Stimulated activated CD4-positive, alpha-beta T cell treated with anti-CD3 and anti-CD28 coated beads, Interleukin-12 subunit alpha, Interleukin-12 subunit beta, amount 100 ng/mL, for 24 hours (primary cell): ENCODE measurements around the gene VAMP2.

Experiments
- DNase-seq, 2 experiments: peaks; one replicate each; pipeline ENCODE4 v3.0.0-alpha.2; 2020; ENCODE audit warnings: low read depth in 2 of 2

The VAMP2 gene

GRCh38 chr17:8162233-8162996 lies at the start of gene VAMP2:
VAMP2 (minus strand) TSS chr17:8162948; CDS start chr17:8162879, 69 bp downstream.
- DNase-seq = peak; percentile 65 to 71

- no peak for DNase-seq
These were observed 48.2 kb upstream of the VAMP2 start for GRCh38 chr17:8210761-8211458.

- peak; percentile 79 to 93 for DNase-seq
These were observed 47.4 kb upstream of the VAMP2 start, which contains the start of gene AURKB for GRCh38 chr17:8209907-8210760. AURKB (minus strand) TSS chr17:8210575; CDS start chr17:8210224, 351 bp downstream.

- DNase-seq = no peak
These were observed 43.8 kb upstream of the VAMP2 start for GRCh38 chr17:8206536-8206935.

GRCh38 chr17:8204761-8205555 lies 42.2 kb upstream of the VAMP2 start:
- no peak for DNase-seq

GRCh38 chr17:8192070-8192815 lies 29.5 kb upstream of the VAMP2 start:
- DNase-seq = no peak

GRCh38 chr17:8190506-8190905 lies 27.8 kb upstream of the VAMP2 start:
- no peak for DNase-seq

- DNase-seq = peak; percentile 87 to 93
These were observed 27.1 kb upstream of the VAMP2 start, which contains the start of gene BORCS6 for GRCh38 chr17:8189711-8190477. BORCS6 (minus strand) TSS chr17:8190180; CDS start chr17:8190140, 40 bp downstream.

- DNase-seq = no peak
These were observed 26.4 kb upstream of the VAMP2 start for GRCh38 chr17:8189041-8189710.

GRCh38 chr17:8188263-8188839 lies 25.6 kb upstream of the VAMP2 start:
- no peak for DNase-seq

GRCh38 chr17:8187517-8188262 lies 24.9 kb upstream of the VAMP2 start:
- DNase-seq = peak; percentile 89 to 93

GRCh38 chr17:8186787-8187516 lies 24.2 kb upstream of the VAMP2 start:
- DNase-seq = peak; percentile 99

- no peak for DNase-seq
These were observed 23.7 kb upstream of the VAMP2 start for GRCh38 chr17:8186446-8186786.

GRCh38 chr17:8185582-8186445 lies 23.1 kb upstream of the VAMP2 start:
- peak; percentile 91 to 93 for DNase-seq

GRCh38 chr17:8176998-8177731 lies 14.4 kb upstream of the VAMP2 start:
- DNase-seq = no peak
